OCI-LY7 (cell line): ENCODE data around the gene PLSCR5. TPM values are rescaled to one million over a fixed set of nuclear protein-coding genes. Genes with fewer than 3 reads are reported as not detected.

Experiments used
- BruUV-seq: library from RNA; stranded (reverse); fragments of 400-500 nt; replicated peaks from 2 replicates; lab custom pipeline; 2021; lab: Mats Ljungman, UMichigan
- CTCF ChIA-PET: fragments of 300-600 bp; sonication (Branson Sonifier 250); formaldehyde crosslinking; loops from one replicate; lab custom pipeline; 2022; ENCODE audit warnings: antibody characterized with exemption; ENCODE audit not compliant: unreplicated experiment; lab: Charles Lee
- POLR2A ChIA-PET: fragments of 300-600 bp; sonication (Branson Sonifier 250); formaldehyde crosslinking; loops from one replicate; lab custom pipeline; 2022; ENCODE audit warnings: antibody characterized with exemption; lab: Charles Lee
- DNase-seq: peaks from one replicate; pipeline ENCODE4 v3.0.0-alpha.2; 2015; ENCODE audit warnings: low spot score
- H2AFZ ChIP-seq: fragments of 200-600 bp; sonication (generic), shearing (Covaris generic); 2 replicates; pipeline ENCODE4 v1.6.1; 2014; ENCODE audit warnings: mild to moderate bottlenecking, antibody characterized with exemption, low read length, moderate library complexity
- H3K27ac ChIP-seq: fragments of 200-600 bp; sonication (generic); 2 replicates; pipeline ENCODE4 v1.5.1; 2014; ENCODE audit warnings: mixed run types, low read depth, mild to moderate bottlenecking, moderate library complexity, low read length, inconsistent platforms; ENCODE audit not compliant: poor library complexity, severe bottlenecking
- H3K36me3 ChIP-seq: fragments of 200-600 bp; sonication (generic); 2 replicates; pipeline ENCODE4 v1.6.1; 2014; ENCODE audit warnings: mild to moderate bottlenecking, antibody characterized with exemption, low read length, moderate library complexity, mixed read lengths; ENCODE audit not compliant: insufficient read depth
- H3K4me1 ChIP-seq: fragments of 200-600 bp; sonication (generic); 2 replicates; pipeline ENCODE4 v1.5.1; 2014; ENCODE audit warnings: mild to moderate bottlenecking, low read length; ENCODE audit not compliant: insufficient read depth, poor library complexity, severe bottlenecking
- H3K4me2 ChIP-seq: fragments of 200-600 bp; sonication (generic); 2 replicates; pipeline ENCODE4 v1.6.1; 2014; ENCODE audit warnings: mild to moderate bottlenecking, low read length
- H3K4me3 ChIP-seq: fragments of 200-600 bp; sonication (generic); 2 replicates; pipeline ENCODE4 v1.5.1; 2014; ENCODE audit warnings: mild to moderate bottlenecking, low read depth, low read length; ENCODE audit not compliant: poor library complexity, severe bottlenecking
- H3K79me2 ChIP-seq: fragments of 200-600 bp; sonication (generic); 2 replicates; pipeline ENCODE4 v1.6.1; 2016; ENCODE audit warnings: low read depth, mild to moderate bottlenecking, low read length, moderate library complexity, mixed read lengths; ENCODE audit not compliant: insufficient read depth
- H3K9me2 ChIP-seq: fragments of 200-600 bp; sonication (generic); 2 replicates; pipeline ENCODE4 v1.6.1; 2016; ENCODE audit warnings: mild to moderate bottlenecking, low read length, mixed read lengths; ENCODE audit not compliant: insufficient read depth
- H3K9me3 ChIP-seq: fragments of 200-600 bp; sonication (generic); 2 replicates; pipeline ENCODE4 v1.6.1; 2014; ENCODE audit warnings: mild to moderate bottlenecking, mixed run types, low read length, mixed read lengths
- H4K20me1 ChIP-seq: fragments of 200-600 bp; sonication (generic); 2 replicates; pipeline ENCODE4 v1.6.1; 2014; ENCODE audit warnings: mild to moderate bottlenecking, antibody characterized with exemption, low read length, moderate library complexity, mixed read lengths; ENCODE audit not compliant: insufficient read depth
- EZH2phosphoT487 ChIP-seq: fragments of 200-600 bp; sonication (generic); IDR thresholded peaks from 2 replicates; pipeline ENCODE4 v1.6.1; 2018; ENCODE audit warnings: low read depth, borderline replicate concordance, mild to moderate bottlenecking, mixed run types, antibody characterized with exemption, low read length, moderate library complexity, mixed read lengths
- intact Hi-C: fragments of 100-400 bp; cut with micrococcal nuclease; formaldehyde crosslinking; loops from one replicate; pipeline ENCODE4 v1.10.0; 2022; ENCODE audit not compliant: unreplicated experiment
- small RNA-seq: library from RNA; depleted of rRNA; stranded (forward); fragments of <200 nt; gene quantifications from one replicate; pipeline ENCODE3, GENCODE V24; 2014
- total RNA-seq, 2 experiments: library from RNA; depleted of rRNA in 1 of 2; stranded (reverse); fragments of >200 nt in 1 of 2; shearing (Covaris generic) in 1 of 2; gene quantifications; 2 replicates each; pipeline ENCODE4 v1.2.3, GENCODE V29; 2014 to 2022
- TF ChIP-seq, protein P1 (sequence below): fragments of 200-600 bp; sonication (generic); conservative IDR thresholded peaks from 2 replicates; pipeline ENCODE4 v1.5.1; 2014; ENCODE audit warnings: mild to moderate bottlenecking, antibody characterized with exemption, low read length, moderate library complexity, mixed read lengths

The PLSCR5 gene
- total RNA-seq, 2 experiments from 2014 or later, result not detected

DNA sequence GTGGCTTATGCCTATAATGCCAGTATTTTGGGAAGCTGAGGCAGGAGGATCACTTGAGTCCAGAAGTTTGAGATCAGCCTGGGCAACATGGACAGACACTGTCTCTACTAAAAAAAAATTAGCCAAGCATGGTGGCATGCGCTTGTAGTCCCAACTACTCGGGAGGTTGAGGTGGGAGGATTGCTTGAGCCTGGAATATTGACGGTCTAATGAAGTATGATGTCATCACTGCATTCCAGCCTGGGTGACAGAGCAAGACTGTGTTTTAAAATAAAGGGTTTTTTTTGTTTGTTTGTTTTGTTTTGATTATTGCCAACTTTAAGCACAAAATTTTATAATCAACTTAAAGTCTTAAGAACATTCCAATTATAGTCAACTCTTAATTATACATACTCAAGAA lies 67.5 kb downstream of the PLSCR5 start:
- Histone ChIP-seq H4K20me1 (peaks cover 7% of the 10 kb centered on the region; the same call in 1 of the 2 replicates), H3K9me3 (no peaks in the 10 kb centered on the region), H3K4me3 (no peak overlapping the region), H3K4me1 (no peaks in the 10 kb centered on the region), H3K79me2 (no peaks in the 10 kb centered on the region), H2AFZ (no peak overlapping the region), H3K9me2 (no peaks in the 10 kb centered on the region), H3K27ac (no peak overlapping the region), H3K36me3 (no peaks in the 10 kb centered on the region), H3K4me2 (no peak overlapping the region)
- ChIA-PET POLR2A (no interaction called here), CTCF (no interaction called here)
- no peak for TF ChIP-seq EZH2phosphoT487
- TF ChIP-seq, protein P1, sequence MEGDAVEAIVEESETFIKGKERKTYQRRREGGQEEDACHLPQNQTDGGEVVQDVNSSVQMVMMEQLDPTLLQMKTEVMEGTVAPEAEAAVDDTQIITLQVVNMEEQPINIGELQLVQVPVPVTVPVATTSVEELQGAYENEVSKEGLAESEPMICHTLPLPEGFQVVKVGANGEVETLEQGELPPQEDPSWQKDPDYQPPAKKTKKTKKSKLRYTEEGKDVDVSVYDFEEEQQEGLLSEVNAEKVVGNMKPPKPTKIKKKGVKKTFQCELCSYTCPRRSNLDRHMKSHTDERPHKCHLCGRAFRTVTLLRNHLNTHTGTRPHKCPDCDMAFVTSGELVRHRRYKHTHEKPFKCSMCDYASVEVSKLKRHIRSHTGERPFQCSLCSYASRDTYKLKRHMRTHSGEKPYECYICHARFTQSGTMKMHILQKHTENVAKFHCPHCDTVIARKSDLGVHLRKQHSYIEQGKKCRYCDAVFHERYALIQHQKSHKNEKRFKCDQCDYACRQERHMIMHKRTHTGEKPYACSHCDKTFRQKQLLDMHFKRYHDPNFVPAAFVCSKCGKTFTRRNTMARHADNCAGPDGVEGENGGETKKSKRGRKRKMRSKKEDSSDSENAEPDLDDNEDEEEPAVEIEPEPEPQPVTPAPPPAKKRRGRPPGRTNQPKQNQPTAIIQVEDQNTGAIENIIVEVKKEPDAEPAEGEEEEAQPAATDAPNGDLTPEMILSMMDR, result no peak
- DNase-seq, result no peak
- intact Hi-C loops, result no loop called here
- BruUV-seq, result no TSS peak

DNA sequence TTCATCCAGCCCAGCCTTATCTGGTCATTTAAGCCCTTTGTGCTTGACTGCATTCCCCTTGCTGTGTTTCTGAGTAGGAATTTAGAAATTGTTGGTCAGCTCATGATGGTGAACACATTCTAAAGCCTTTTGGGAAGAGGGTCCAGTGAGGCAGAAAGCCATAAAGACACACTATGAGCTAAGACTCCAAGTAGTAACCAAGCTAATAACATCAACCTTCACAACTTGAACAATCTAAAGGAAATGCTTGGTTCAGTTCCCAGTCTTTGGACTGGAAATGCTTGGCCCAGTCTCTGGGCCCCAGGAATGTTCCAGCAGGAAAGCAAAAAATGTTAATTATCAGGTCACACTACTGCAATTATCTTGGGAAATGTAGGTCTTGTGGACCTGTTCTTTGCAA lies 68.5 kb downstream of the PLSCR5 start:
- Histone ChIP-seq H3K4me3 (no peak overlapping the region), H3K9me2 (no peaks in the 10 kb centered on the region), H3K4me2 (no peak overlapping the region), H2AFZ (no peak overlapping the region), H3K27ac (no peak overlapping the region), H3K4me1 (no peaks in the 10 kb centered on the region), H3K79me2 (no peaks in the 10 kb centered on the region), H4K20me1 (peaks cover under 1% of the 10 kb centered on the region; the same call in 1 of the 2 replicates), H3K36me3 (no peaks in the 10 kb centered on the region), H3K9me3 (no peaks in the 10 kb centered on the region)
- no TSS peak for BruUV-seq
- DNase-seq, result no peak
- intact Hi-C loops, result no loop called here
- TF ChIP-seq, protein P1, result no peak
- ChIA-PET POLR2A (no interaction called here), CTCF (no interaction called here)

Small RNA genes lying within 50 kb of the gene (small RNA-seq; reads per million reads assigned to genes)
- gene RNU6-428P, result not detected

Other genes starting within 250 kb of the PLSCR5 start
- gene PLSCR2, start 135.8 kb downstream of the PLSCR5 start, total RNA-seq (2014; rRNA removed; shearing (Covaris generic)), result not detected in 2 replicates
- gene PLSCR2, start 135.8 kb downstream of the PLSCR5 start, total RNA-seq (2022), result not detected in 2 replicates
- 1.4 and 1.8 TPM in 2 replicates for gene PLSCR1, start 60.7 kb downstream of the PLSCR5 start, total RNA-seq (2014; rRNA removed; shearing (Covaris generic))
- 7.5 and 13.4 TPM in 2 replicates for gene PLSCR1, start 60.7 kb downstream of the PLSCR5 start, total RNA-seq (2022)